GM23338 (cell line): ENCODE data around the gene RNF40. TPM values are rescaled to one million over a fixed set of nuclear protein-coding genes. Genes with fewer than 3 reads are reported as not detected.

Experiments
- ATAC-seq: fragments of 200-7000 bp; cut with Tn5 transposase; 3 replicates; pipeline ENCODE4 v1.9.1; 2020
- DNase-seq: peaks from one replicate; pipeline ENCODE4 v3.0.0-alpha.2; 2015; ENCODE audit warnings: low spot score
- H2AFZ ChIP-seq: fragments of 200-600 bp; sonication (generic); 2 replicates; pipeline ENCODE4 v1.8.0; 2016; ENCODE audit warnings: antibody characterized with exemption, mild to moderate bottlenecking, moderate library complexity
- H3F3A ChIP-seq: fragments of 200-600 bp; sonication (generic); replicated peaks from 2 replicates; pipeline ENCODE4 v1.8.0; 2017; ENCODE audit warnings: antibody characterized with exemption, mixed run types, low read depth
- H3K27ac ChIP-seq: fragments of 200-600 bp; sonication (generic); 2 replicates; pipeline ENCODE4 v1.6.1; 2016; ENCODE audit warnings: low read depth
- H3K27me3 ChIP-seq: fragments of 200-600 bp; sonication (generic); 2 replicates; pipeline ENCODE4 v1.8.0; 2016; ENCODE audit warnings: mild to moderate bottlenecking, mixed run types, moderate library complexity; ENCODE audit not compliant: insufficient read depth
- H3K36me3 ChIP-seq: fragments of 200-600 bp; sonication (generic); 2 replicates; pipeline ENCODE4 v1.8.0; 2016; ENCODE audit warnings: mild to moderate bottlenecking; ENCODE audit not compliant: insufficient read depth
- H3K4me1 ChIP-seq: fragments of 200-600 bp; sonication (generic); 2 replicates; pipeline ENCODE4 v1.8.0; 2016; ENCODE audit warnings: mild to moderate bottlenecking, moderate library complexity; ENCODE audit not compliant: insufficient read depth
- H3K4me2 ChIP-seq: fragments of 200-600 bp; sonication (generic); 2 replicates; pipeline ENCODE4 v1.7.1; 2017; ENCODE audit warnings: mixed run types
- H3K4me3 ChIP-seq: fragments of 200-600 bp; sonication (generic); 2 replicates; pipeline ENCODE4 v1.6.1; 2016; ENCODE audit warnings: mixed run types
- H3K79me2 ChIP-seq: fragments of 200-600 bp; sonication (generic); replicated peaks from 2 replicates; pipeline ENCODE4 v1.8.0; 2017; ENCODE audit warnings: mild to moderate bottlenecking; ENCODE audit not compliant: insufficient read depth
- H3K9me2 ChIP-seq: fragments of 200-600 bp; sonication (generic); 2 replicates; pipeline ENCODE4 v1.8.0; 2017; ENCODE audit not compliant: insufficient read depth
- H4K20me1 ChIP-seq: fragments of 200-600 bp; sonication (generic); replicated peaks from 2 replicates; pipeline ENCODE4 v1.8.0; 2017; ENCODE audit warnings: mild to moderate bottlenecking; ENCODE audit not compliant: insufficient read depth
- H3K27ac Mint-ChIP-seq: 2 replicates; pipeline ENCODE4 v1.8.0; 2020; ENCODE audit warnings: inconsistent platforms, mild to moderate bottlenecking, moderate library complexity, mixed read lengths
- H3K27me3 Mint-ChIP-seq: 3 replicates; pipeline ENCODE4 v1.8.0; 2022; ENCODE audit warnings: low read depth, mild to moderate bottlenecking, moderate library complexity, mixed read lengths, inconsistent platforms; ENCODE audit not compliant: insufficient read depth, poor library complexity
- H3K36me3 Mint-ChIP-seq: 3 replicates; pipeline ENCODE4 v1.8.0; 2021; ENCODE audit warnings: low read depth, mild to moderate bottlenecking, inconsistent platforms, moderate library complexity, mixed read lengths
- H3K4me1 Mint-ChIP-seq: 3 replicates; pipeline ENCODE4 v1.8.0; 2020; ENCODE audit warnings: mild to moderate bottlenecking, inconsistent platforms, mixed read lengths
- H3K4me3 Mint-ChIP-seq: 3 replicates; pipeline ENCODE4 v1.8.0; 2021; ENCODE audit warnings: moderate library complexity, mild to moderate bottlenecking, inconsistent platforms, mixed read lengths
- H3K9me3 Mint-ChIP-seq: 3 replicates; pipeline ENCODE4 v1.8.0; 2020; ENCODE audit warnings: moderate library complexity, mild to moderate bottlenecking, inconsistent platforms, mixed read lengths
- CREB1 ChIP-seq: fragments of 250-450 bp; sonication (Bioruptor Pico); IDR thresholded peaks from 2 replicates; pipeline ENCODE4 v1.5.0; 2020; ENCODE audit warnings: low read depth, mild to moderate bottlenecking, moderate library complexity
- CTCF ChIP-seq, 2 experiments: fragments of 200-600 bp in 1 of 2; sonication (generic) in 1 of 2; conservative IDR thresholded peaks; 2 replicates each; pipeline versions ENCODE4 v1.5.1 to v1.6.1; 2016 to 2017; ENCODE audit warnings: antibody characterized with exemption in 2 of 2, low read depth in 2 of 2, mild to moderate bottlenecking in 2 of 2, moderate library complexity in 1 of 2
- ETS1 ChIP-seq: IDR thresholded peaks from 2 replicates; pipeline ENCODE4 v1.6.1; 2016; ENCODE audit warnings: antibody characterized with exemption
- EZH2 ChIP-seq: fragments of 200-600 bp; sonication (generic); IDR thresholded peaks from one replicate; pipeline ENCODE4 v1.8.0; 2017; ENCODE audit warnings: antibody characterized with exemption, mild to moderate bottlenecking, low read depth; ENCODE audit not compliant: unreplicated experiment
- EZH2phosphoT487 ChIP-seq: fragments of 200-600 bp; sonication (generic); IDR thresholded peaks from one replicate; pipeline ENCODE4 v1.8.1; 2018; ENCODE audit warnings: antibody characterized with exemption; ENCODE audit not compliant: unreplicated experiment
- JUNB ChIP-seq: IDR thresholded peaks from one replicate; pipeline ENCODE4 v1.6.1; 2016; ENCODE audit warnings: antibody characterized with exemption; ENCODE audit not compliant: unreplicated experiment
- NANOG ChIP-seq: IDR thresholded peaks from 2 replicates; pipeline ENCODE4 v1.6.1; 2016; ENCODE audit warnings: antibody characterized with exemption, borderline replicate concordance
- POLR2AphosphoS5 ChIP-seq: IDR thresholded peaks from 2 replicates; pipeline ENCODE4 v1.6.1; 2016; ENCODE audit warnings: antibody characterized with exemption, low read depth
- STAT1 ChIP-seq: IDR thresholded peaks from one replicate; pipeline ENCODE4 v1.6.1; 2016; ENCODE audit warnings: antibody characterized with exemption; ENCODE audit not compliant: unreplicated experiment
- ZNF114 ChIP-seq: fragments of 250-450 bp; sonication (Bioruptor Pico); IDR thresholded peaks from 2 replicates; pipeline ENCODE4 v1.5.0; 2020; ENCODE audit warnings: mild to moderate bottlenecking, moderate library complexity
- ZNF331 ChIP-seq: fragments of 250-450 bp; sonication (Bioruptor Pico); IDR thresholded peaks from 2 replicates; pipeline ENCODE4 v1.5.0; 2020; ENCODE audit warnings: low read depth, mild to moderate bottlenecking, moderate library complexity
- polyA plus RNA-seq: library from polyadenylated mRNA; unstranded; fragments of >200 nt; fragmentation: Nextera tagmentation; extraction: Ambion mirVana; gene quantifications from 2 replicates; pipeline ENCODE4 v1.2.1, GENCODE V29; 2016
- total RNA-seq: library from RNA; depleted of rRNA; stranded (reverse); fragments of >200 nt; shearing (Covaris generic); gene quantifications from 2 replicates; pipeline ENCODE4 v1.2.3, GENCODE V29; 2014
- TF ChIP-seq, protein P1 (sequence below): fragments of 250-450 bp; sonication (Bioruptor Pico); IDR thresholded peaks from 2 replicates; pipeline ENCODE4 v1.5.0; 2020; ENCODE audit warnings: mild to moderate bottlenecking, moderate library complexity
- TF ChIP-seq, protein P2 (sequence below): IDR thresholded peaks from one replicate; pipeline ENCODE4 v1.6.1; 2018; ENCODE audit warnings: antibody characterized with exemption; ENCODE audit not compliant: unreplicated experiment

RNF40 gene
- total and polyA plus RNA-seq, 2 experiments from 2014 or later = 36.0 to 78.5 TPM

GRCh38 chr16:30745082-30745481, 17.0 kb upstream of the RNF40 start:
- peaks cover 4% of the 10 kb centered on the region; the same call in 1 of the 2 replicates for H3F3A ChIP-seq
- H3K4me1 ChIP-seq = peaks cover 9% of the 10 kb centered on the region
- H2AFZ ChIP-seq = no peak overlapping the region
- no peak for DNase-seq
- H3K36me3 Mint-ChIP-seq = peaks cover 31% of the 10 kb centered on the region
- H3K9me3 Mint-ChIP-seq = no peaks in the 10 kb centered on the region
- no peaks in the 10 kb centered on the region for H3K27me3 ChIP-seq
- no peak for TF ChIP-seq STAT1
- no peak for TF ChIP-seq EZH2
- no peak for TF ChIP-seq CREB1
- no peak for TF ChIP-seq ZNF331 (CRISPR knock-in tag)
- no peak for TF ChIP-seq EZH2phosphoT487
- TF ChIP-seq POLR2AphosphoS5 = no peak
- TF ChIP-seq NANOG = no peak
- TF ChIP-seq ZNF114 (CRISPR knock-in tag) = no peak
- TF ChIP-seq, protein P1, sequence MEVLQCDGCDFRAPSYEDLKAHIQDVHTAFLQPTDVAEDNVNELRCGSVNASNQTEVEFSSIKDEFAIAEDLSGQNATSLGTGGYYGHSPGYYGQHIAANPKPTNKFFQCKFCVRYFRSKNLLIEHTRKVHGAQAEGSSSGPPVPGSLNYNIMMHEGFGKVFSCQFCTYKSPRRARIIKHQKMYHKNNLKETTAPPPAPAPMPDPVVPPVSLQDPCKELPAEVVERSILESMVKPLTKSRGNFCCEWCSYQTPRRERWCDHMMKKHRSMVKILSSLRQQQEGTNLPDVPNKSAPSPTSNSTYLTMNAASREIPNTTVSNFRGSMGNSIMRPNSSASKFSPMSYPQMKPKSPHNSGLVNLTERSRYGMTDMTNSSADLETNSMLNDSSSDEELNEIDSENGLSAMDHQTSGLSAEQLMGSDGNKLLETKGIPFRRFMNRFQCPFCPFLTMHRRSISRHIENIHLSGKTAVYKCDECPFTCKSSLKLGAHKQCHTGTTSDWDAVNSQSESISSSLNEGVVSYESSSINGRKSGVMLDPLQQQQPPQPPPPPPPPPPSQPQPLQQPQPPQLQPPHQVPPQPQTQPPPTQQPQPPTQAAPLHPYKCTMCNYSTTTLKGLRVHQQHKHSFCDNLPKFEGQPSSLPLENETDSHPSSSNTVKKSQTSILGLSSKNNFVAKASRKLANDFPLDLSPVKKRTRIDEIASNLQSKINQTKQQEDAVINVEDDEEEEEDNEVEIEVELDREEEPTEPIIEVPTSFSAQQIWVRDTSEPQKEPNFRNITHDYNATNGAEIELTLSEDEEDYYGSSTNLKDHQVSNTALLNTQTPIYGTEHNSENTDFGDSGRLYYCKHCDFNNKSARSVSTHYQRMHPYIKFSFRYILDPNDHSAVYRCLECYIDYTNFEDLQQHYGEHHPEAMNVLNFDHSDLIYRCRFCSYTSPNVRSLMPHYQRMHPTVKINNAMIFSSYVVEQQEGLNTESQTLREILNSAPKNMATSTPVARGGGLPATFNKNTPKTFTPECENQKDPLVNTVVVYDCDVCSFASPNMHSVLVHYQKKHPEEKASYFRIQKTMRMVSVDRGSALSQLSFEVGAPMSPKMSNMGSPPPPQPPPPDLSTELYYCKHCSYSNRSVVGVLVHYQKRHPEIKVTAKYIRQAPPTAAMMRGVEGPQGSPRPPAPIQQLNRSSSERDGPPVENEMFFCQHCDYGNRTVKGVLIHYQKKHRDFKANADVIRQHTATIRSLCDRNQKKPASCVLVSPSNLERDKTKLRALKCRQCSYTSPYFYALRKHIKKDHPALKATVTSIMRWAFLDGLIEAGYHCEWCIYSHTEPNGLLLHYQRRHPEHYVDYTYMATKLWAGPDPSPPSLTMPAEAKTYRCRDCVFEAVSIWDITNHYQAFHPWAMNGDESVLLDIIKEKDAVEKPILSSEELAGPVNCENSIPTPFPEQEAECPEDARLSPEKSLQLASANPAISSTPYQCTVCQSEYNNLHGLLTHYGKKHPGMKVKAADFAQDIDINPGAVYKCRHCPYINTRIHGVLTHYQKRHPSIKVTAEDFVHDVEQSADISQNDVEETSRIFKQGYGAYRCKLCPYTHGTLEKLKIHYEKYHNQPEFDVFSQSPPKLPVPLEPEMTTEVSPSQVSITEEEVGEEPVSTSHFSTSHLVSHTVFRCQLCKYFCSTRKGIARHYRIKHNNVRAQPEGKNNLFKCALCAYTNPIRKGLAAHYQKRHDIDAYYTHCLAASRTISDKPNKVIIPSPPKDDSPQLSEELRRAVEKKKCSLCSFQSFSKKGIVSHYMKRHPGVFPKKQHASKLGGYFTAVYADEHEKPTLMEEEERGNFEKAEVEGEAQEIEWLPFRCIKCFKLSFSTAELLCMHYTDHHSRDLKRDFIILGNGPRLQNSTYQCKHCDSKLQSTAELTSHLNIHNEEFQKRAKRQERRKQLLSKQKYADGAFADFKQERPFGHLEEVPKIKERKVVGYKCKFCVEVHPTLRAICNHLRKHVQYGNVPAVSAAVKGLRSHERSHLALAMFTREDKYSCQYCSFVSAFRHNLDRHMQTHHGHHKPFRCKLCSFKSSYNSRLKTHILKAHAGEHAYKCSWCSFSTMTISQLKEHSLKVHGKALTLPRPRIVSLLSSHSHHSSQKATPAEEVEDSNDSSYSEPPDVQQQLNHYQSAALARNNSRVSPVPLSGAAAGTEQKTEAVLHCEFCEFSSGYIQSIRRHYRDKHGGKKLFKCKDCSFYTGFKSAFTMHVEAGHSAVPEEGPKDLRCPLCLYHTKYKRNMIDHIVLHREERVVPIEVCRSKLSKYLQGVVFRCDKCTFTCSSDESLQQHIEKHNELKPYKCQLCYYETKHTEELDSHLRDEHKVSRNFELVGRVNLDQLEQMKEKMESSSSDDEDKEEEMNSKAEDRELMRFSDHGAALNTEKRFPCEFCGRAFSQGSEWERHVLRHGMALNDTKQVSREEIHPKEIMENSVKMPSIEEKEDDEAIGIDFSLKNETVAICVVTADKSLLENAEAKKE = no peak
- no peak for TF ChIP-seq ETS1
- TF ChIP-seq, protein P2, sequence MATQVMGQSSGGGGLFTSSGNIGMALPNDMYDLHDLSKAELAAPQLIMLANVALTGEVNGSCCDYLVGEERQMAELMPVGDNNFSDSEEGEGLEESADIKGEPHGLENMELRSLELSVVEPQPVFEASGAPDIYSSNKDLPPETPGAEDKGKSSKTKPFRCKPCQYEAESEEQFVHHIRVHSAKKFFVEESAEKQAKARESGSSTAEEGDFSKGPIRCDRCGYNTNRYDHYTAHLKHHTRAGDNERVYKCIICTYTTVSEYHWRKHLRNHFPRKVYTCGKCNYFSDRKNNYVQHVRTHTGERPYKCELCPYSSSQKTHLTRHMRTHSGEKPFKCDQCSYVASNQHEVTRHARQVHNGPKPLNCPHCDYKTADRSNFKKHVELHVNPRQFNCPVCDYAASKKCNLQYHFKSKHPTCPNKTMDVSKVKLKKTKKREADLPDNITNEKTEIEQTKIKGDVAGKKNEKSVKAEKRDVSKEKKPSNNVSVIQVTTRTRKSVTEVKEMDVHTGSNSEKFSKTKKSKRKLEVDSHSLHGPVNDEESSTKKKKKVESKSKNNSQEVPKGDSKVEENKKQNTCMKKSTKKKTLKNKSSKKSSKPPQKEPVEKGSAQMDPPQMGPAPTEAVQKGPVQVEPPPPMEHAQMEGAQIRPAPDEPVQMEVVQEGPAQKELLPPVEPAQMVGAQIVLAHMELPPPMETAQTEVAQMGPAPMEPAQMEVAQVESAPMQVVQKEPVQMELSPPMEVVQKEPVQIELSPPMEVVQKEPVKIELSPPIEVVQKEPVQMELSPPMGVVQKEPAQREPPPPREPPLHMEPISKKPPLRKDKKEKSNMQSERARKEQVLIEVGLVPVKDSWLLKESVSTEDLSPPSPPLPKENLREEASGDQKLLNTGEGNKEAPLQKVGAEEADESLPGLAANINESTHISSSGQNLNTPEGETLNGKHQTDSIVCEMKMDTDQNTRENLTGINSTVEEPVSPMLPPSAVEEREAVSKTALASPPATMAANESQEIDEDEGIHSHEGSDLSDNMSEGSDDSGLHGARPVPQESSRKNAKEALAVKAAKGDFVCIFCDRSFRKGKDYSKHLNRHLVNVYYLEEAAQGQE = no peak
- no peak for TF ChIP-seq JUNB
- no peak for TF ChIP-seq CTCF (conservative IDR thresholded peaks at IDR 0.05; ENCODE audit: low read depth in 2 of 2)
- H3K4me2 ChIP-seq = no peak overlapping the region
- no peak for ATAC-seq
- H3K27ac ChIP-seq = no peak overlapping the region
- peaks cover 24% of the 10 kb centered on the region for H3K4me1 Mint-ChIP-seq
- no peak overlapping the region for H3K4me3 ChIP-seq
- no peaks in the 10 kb centered on the region for H3K9me2 ChIP-seq
- peaks cover 13% of the 10 kb centered on the region for H3K27me3 Mint-ChIP-seq
- H3K36me3 ChIP-seq = no peaks in the 10 kb centered on the region; the same call in 1 of the 2 replicates
- no peak overlapping the region for H3K27ac Mint-ChIP-seq
- H3K79me2 ChIP-seq = peaks cover 11% of the 10 kb centered on the region
- H3K4me3 Mint-ChIP-seq = no peak overlapping the region; the same call in 2 of the 3 replicates
- H4K20me1 ChIP-seq = no peaks in the 10 kb centered on the region; the same call in 1 of the 2 replicates
